HepG2 (cell line): ENCODE measurements around the gene ENTPD2. TPM values are rescaled to one million over a fixed set of nuclear protein-coding genes. Genes with fewer than 3 reads are reported as not detected.

Source experiments
- ATM ChIP-seq: fragments of 450-650 bp; IDR thresholded peaks from 2 replicates; pipeline ENCODE4 v1.7.1; 2017; ENCODE audit warnings: mild to moderate bottlenecking, borderline replicate concordance
- CAMTA2 ChIP-seq: sonication (generic); formaldehyde crosslinking; IDR thresholded peaks from 2 replicates; pipeline ENCODE4 v1.4.0; 2020; ENCODE audit warnings: mild to moderate bottlenecking, missing genetic modification reagents, borderline replicate concordance
- CENPT ChIP-seq: sonication (generic); formaldehyde crosslinking; IDR thresholded peaks from 2 replicates; pipeline ENCODE4 v1.8.0; 2022; ENCODE audit warnings: low read depth, mild to moderate bottlenecking, moderate library complexity, missing genetic modification reagents
- E2F5 ChIP-seq: sonication (generic); formaldehyde crosslinking; conservative IDR thresholded peaks from 2 replicates; pipeline ENCODE4 v1.4.0; 2020; ENCODE audit warnings: missing genetic modification reagents
- GZF1 ChIP-seq: sonication (generic); formaldehyde crosslinking; IDR thresholded peaks from 2 replicates; pipeline ENCODE4 v1.5.1; 2020; ENCODE audit warnings: mild to moderate bottlenecking, missing genetic modification reagents
- HMG20A ChIP-seq: IDR thresholded peaks from 2 replicates; pipeline ENCODE4 v1.6.1; 2016; ENCODE audit warnings: borderline replicate concordance
- IKZF4 ChIP-seq: sonication (generic); formaldehyde crosslinking; IDR thresholded peaks from 2 replicates; pipeline ENCODE4 v1.5.1; 2020; ENCODE audit warnings: borderline replicate concordance, mild to moderate bottlenecking, low read depth, missing genetic modification reagents; ENCODE audit errors: not compliant biosample characterization
- JARID2 ChIP-seq: sonication (generic); formaldehyde crosslinking; IDR thresholded peaks from 2 replicates; pipeline ENCODE4 v1.8.1; 2023; ENCODE audit warnings: missing genetic modification reagents, inconsistent platforms; ENCODE audit not compliant: insufficient replicate concordance
- KLF13 ChIP-seq: sonication (generic); formaldehyde crosslinking; IDR thresholded peaks from 2 replicates; pipeline ENCODE4 v1.4.0; 2020; ENCODE audit warnings: mild to moderate bottlenecking, missing genetic modification reagents
- POLR2AphosphoS5 ChIP-seq: IDR thresholded peaks from 2 replicates; pipeline ENCODE4 v1.6.1; 2012; ENCODE audit warnings: low read depth, low read length
- SKIL ChIP-seq: sonication (generic); formaldehyde crosslinking; IDR thresholded peaks from 2 replicates; pipeline ENCODE4 v1.8.0; 2022; ENCODE audit warnings: missing genetic modification reagents, mild to moderate bottlenecking, moderate library complexity, borderline replicate concordance
- ZNF207 ChIP-seq: fragments of 450-650 bp; IDR thresholded peaks from 2 replicates; pipeline ENCODE4 v1.6.1; 2016; ENCODE audit warnings: antibody characterized with exemption, borderline replicate concordance
- ZNF326 ChIP-seq: sonication (generic); formaldehyde crosslinking; IDR thresholded peaks from 2 replicates; pipeline ENCODE4 v1.4.0; 2020; ENCODE audit warnings: missing genetic modification reagents, borderline replicate concordance
- ZNF331 ChIP-seq: sonication (generic); formaldehyde crosslinking; IDR thresholded peaks from 2 replicates; pipeline ENCODE4 v1.4.0; 2020; ENCODE audit warnings: missing genetic modification reagents
- ZNF747 ChIP-seq: sonication (generic); formaldehyde crosslinking; IDR thresholded peaks from 2 replicates; pipeline ENCODE4 v1.8.1; 2023; ENCODE audit warnings: missing genetic modification reagents, mild to moderate bottlenecking, borderline replicate concordance
- ZNF777 ChIP-seq: sonication (generic); formaldehyde crosslinking; IDR thresholded peaks from 2 replicates; pipeline ENCODE4 v1.4.0; 2020; ENCODE audit warnings: missing genetic modification reagents
- polyA plus RNA-seq, 8 experiments: library from polyadenylated mRNA; depleted of rRNA in 3 of 8; stranded (reverse) in 7 of 8; unstranded in 1 of 8; fragments of >200 nt; fragmentation: Illumina TruSeq in 4 of 8; extraction: Trizol in 4 of 8; gene quantifications; 2 replicates each; pipeline versions ENCODE4 v1.2.1 to v1.2.3, GENCODE V29; 2011 to 2016; ENCODE audit warnings: low read depth in 4 of 8, missing spikeins in 1 of 8, mixed read lengths in 1 of 8; ENCODE audit not compliant: insufficient read depth in 1 of 8
- total RNA-seq, 5 experiments: library from RNA; depleted of rRNA; stranded (reverse); fragments of >200 nt; fragmentation: Illumina TruSeq; extraction: Trizol; gene quantifications; 2 replicates each; pipeline ENCODE4 v1.2.3, GENCODE V29; 2016; ENCODE audit warnings: low read depth in 1 of 5
- TF ChIP-seq, protein P1 (sequence below): sonication (generic); formaldehyde crosslinking; IDR thresholded peaks from 2 replicates; pipeline ENCODE4 v1.5.0; 2020; ENCODE audit warnings: missing genetic modification reagents
- TF ChIP-seq, protein P2 (sequence below): sonication (generic); formaldehyde crosslinking; IDR thresholded peaks from 2 replicates; pipeline ENCODE4 v1.4.0; 2020; ENCODE audit warnings: mild to moderate bottlenecking, missing genetic modification reagents

ENTPD2 gene
- total and polyA plus RNA-seq, 2 of the 13 experiments (the other 11 are each of a cell fraction or from before 2014, with no cell fraction given): 0.95 to 3.2 TPM

DNA sequence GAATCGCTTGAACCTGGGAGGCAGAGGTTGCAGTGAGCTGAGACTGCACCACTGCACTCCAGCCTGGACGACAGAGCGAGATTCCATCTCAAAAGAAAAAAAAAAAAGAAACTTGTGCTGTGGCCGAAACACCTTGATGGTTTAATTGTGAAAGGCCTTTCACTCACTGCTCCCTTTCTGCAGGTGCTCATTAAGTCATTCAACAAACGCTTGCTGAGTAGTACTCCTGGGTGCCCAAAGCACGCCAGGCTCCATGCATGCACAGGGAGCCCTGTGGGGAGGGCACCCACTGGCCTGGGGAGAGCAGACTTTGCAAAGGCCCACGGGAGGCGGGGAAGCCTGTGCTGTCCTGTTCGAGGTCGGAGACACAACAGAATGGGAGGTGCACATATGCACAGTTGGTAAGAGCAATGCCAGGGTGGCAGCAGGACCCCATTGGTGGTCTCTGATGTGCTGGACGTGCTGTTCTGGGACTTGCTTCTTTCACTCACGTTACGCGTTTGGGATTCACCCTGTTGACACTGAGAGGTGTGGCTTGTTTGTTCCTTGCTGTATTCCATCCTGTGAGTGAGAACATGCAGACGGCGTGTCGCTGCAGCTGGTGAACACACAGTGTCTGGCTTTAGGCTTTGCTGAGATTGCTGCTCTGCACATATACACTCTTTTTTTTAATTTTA is 3.0 kb upstream of the ENTPD2 start (continued):
- TF ChIP-seq CAMTA2 (no peak), POLR2AphosphoS5 (no peak), HMG20A (no peak), ZNF331 (CRISPR knock-in tag) (no peak), GZF1 (CRISPR knock-in tag) (no peak), ATM (no peak), SKIL (CRISPR knock-in tag) (no peak), ZNF207 (no peak), E2F5 (CRISPR knock-in tag) (no peak), ZNF326 (CRISPR knock-in tag) (peak; percentile 81; the same call in 1 of the 2 replicates), CENPT (CRISPR knock-in tag) (no peak), JARID2 (CRISPR knock-in tag) (no peak), IKZF4 (no peak), ZNF747 (no peak), KLF13 (CRISPR knock-in tag) (no peak), ZNF777 (CRISPR knock-in tag) (no peak)
- TF ChIP-seq, protein P1, sequence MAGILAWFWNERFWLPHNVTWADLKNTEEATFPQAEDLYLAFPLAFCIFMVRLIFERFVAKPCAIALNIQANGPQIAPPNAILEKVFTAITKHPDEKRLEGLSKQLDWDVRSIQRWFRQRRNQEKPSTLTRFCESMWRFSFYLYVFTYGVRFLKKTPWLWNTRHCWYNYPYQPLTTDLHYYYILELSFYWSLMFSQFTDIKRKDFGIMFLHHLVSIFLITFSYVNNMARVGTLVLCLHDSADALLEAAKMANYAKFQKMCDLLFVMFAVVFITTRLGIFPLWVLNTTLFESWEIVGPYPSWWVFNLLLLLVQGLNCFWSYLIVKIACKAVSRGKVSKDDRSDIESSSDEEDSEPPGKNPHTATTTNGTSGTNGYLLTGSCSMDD: no peak
- TF ChIP-seq, protein P2, sequence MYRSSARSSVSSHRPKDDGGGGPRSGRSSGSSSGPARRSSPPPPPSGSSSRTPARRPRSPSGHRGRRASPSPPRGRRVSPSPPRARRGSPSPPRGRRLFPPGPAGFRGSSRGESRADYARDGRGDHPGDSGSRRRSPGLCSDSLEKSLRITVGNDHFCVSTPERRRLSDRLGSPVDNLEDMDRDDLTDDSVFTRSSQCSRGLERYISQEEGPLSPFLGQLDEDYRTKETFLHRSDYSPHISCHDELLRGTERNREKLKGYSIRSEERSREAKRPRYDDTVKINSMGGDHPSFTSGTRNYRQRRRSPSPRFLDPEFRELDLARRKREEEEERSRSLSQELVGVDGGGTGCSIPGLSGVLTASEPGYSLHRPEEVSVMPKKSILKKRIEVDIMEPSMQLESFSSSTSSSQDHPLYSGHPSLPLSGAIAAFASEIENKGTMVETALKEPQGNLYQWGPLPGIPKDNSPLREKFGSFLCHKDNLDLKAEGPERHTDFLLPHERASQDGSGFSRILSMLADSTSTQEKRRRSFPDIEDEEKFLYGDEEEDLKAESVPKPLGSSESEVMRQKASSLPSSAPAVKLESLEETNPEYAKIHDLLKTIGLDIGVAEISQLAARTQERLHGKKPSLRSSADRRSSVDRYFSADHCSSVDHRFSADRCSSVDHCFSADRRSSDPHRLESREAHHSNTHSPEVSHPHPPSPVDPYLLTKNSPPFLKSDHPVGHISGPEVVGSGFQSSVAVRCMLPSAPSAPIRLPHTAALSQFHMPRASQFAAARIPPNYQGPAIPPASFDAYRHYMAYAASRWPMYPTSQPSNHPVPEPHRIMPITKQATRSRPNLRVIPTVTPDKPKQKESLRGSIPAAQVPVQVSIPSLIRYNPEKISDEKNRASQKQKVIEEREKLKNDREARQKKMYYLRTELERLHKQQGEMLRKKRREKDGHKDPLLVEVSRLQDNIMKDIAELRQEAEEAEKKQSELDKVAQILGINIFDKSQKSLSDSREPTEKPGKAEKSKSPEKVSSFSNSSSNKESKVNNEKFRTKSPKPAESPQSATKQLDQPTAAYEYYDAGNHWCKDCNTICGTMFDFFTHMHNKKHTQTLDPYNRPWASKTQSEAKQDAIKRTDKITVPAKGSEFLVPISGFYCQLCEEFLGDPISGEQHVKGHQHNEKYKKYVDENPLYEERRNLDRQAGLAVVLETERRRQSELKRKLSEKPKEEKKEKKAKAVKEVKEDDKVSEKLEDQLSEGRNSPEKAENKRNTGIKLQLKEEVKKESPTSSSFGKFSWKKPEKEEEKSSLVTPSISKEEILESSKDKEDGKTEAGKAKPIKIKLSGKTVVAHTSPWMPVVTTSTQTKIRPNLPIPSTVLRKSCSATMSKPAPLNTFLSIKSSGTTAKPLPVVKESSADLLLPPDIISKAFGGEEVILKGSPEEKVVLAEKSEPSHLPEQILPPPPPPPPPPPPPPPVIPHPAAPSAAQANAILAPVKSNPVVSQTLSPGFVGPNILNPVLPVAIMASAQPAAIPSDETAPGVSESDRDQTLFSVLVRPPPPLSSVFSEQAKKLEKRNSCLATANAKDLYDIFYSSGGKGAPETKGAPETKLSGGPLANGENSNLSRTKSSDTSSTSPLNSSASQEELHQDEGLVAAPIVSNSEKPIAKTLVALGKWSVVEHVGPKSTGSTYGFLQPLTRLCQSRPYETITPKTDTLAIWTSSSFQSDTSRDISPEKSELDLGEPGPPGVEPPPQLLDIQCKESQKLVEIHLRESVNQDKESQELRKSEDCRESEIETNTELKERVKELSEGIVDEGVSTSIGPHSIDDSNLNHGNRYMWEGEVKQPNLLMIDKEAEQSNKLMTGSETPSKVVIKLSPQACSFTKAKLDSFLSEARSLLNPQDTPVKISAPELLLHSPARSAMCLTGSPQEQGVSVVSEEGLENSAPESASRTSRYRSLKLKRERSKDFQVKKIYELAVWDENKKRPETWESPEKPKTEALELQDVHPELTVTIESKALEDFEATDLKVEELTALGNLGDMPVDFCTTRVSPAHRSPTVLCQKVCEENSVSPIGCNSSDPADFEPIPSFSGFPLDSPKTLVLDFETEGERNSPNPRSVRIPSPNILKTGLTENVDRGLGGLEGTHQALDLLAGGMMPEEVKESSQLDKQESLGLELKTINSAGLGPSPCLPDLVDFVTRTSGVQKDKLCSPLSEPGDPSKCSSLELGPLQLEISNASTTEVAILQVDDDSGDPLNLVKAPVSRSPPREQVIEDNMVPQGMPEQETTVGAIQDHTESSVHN (CRISPR knock-in tag): no peak
